K562 (cell line): ENCODE measurements around the gene CGB3. TPM values are rescaled to one million over a fixed set of nuclear protein-coding genes. Genes with fewer than 3 reads are reported as not detected.
A peak's percentile ranks its signal among the peaks of the same experiment; 100 is the strongest.

Experiments
- ATF1 ChIP-seq, 2 experiments: fragments of 450-650 bp in 1 of 2; IDR thresholded peaks; 2 replicates each; pipeline ENCODE4 v1.6.1; 2016; ENCODE audit warnings: missing compliant biosample characterization in 1 of 2, missing genetic modification characterization in 1 of 2
- BRF2 ChIP-seq: IDR thresholded peaks from 3 replicates; pipeline ENCODE4 v1.6.1; 2011; ENCODE audit warnings: borderline replicate concordance, mild to moderate bottlenecking; ENCODE audit not compliant: insufficient read length, insufficient read depth
- C11orf30 ChIP-seq: fragments of 450-650 bp; IDR thresholded peaks from 2 replicates; pipeline ENCODE4 v1.6.1; 2016; ENCODE audit warnings: low read depth, mild to moderate bottlenecking
- CEBPB ChIP-seq: fragments of 450-650 bp; IDR thresholded peaks from 2 replicates; pipeline ENCODE4 v1.6.1; 2016; ENCODE audit warnings: missing genetic modification characterization, missing compliant biosample characterization
- FOXJ3 ChIP-seq: sonication (generic); formaldehyde crosslinking; IDR thresholded peaks from 2 replicates; pipeline ENCODE4 v1.4.0; 2020; ENCODE audit warnings: mild to moderate bottlenecking, missing genetic modification reagents
- HDGF ChIP-seq: fragments of 450-650 bp; IDR thresholded peaks from 2 replicates; pipeline ENCODE4 v1.6.1; 2016
- RBM34 ChIP-seq: fragments of 200-400 bp; formaldehyde crosslinking; IDR thresholded peaks from 2 replicates; pipeline ENCODE4 v1.6.1; 2018; ENCODE audit warnings: low read length, borderline replicate concordance; ENCODE audit not compliant: insufficient read depth
- RFX1 ChIP-seq: fragments of 450-650 bp; IDR thresholded peaks from 2 replicates; pipeline ENCODE4 v1.6.1; 2016; ENCODE audit warnings: mild to moderate bottlenecking, moderate library complexity
- TEAD4 ChIP-seq, 2 experiments: sonication (generic) in 1 of 2; formaldehyde crosslinking in 1 of 2; IDR thresholded peaks; 2 replicates each; pipeline versions ENCODE4 v1.6.1 to v1.8.0; 2012 to 2022; ENCODE audit warnings: borderline replicate concordance in 1 of 2, inconsistent platforms in 1 of 2, low read length in 1 of 2, mild to moderate bottlenecking in 1 of 2, missing genetic modification reagents in 1 of 2
- XRCC4 ChIP-seq: IDR thresholded peaks from one replicate; pipeline ENCODE4 v1.6.1; 2011; ENCODE audit not compliant: insufficient read depth, insufficient read length; ENCODE audit errors: extremely low read depth
- YY1 ChIP-seq, 3 experiments: IDR thresholded peaks; 2 replicates each; pipeline ENCODE4 v1.6.1; 2011; ENCODE audit warnings: low read length in 2 of 3, mild to moderate bottlenecking in 2 of 3, moderate library complexity in 2 of 3, borderline replicate concordance in 1 of 3, control low read depth in 1 of 3, low read depth in 1 of 3; ENCODE audit not compliant: insufficient read depth in 3 of 3, insufficient replicate concordance in 2 of 3, control insufficient read depth in 1 of 3, insufficient read length in 1 of 3; ENCODE audit errors: extremely low read depth in 1 of 3
- ZC3H8 ChIP-seq: fragments of 450-650 bp; IDR thresholded peaks from 2 replicates; pipeline ENCODE4 v1.6.1; 2017
- polyA plus RNA-seq, 8 experiments: library from polyadenylated mRNA; depleted of rRNA in 4 of 8; stranded (reverse) in 5 of 8; unstranded in 3 of 8; fragments of >200 nt; fragmentation: Nextera tagmentation in 2 of 8; fragmentation: Illumina TruSeq in 1 of 8; extraction: Ambion mirVana in 2 of 8; extraction: Trizol in 1 of 8; gene quantifications; 2 replicates each; pipeline versions ENCODE4 v1.2.1 to v1.2.3, GENCODE V29; 2011 to 2014; ENCODE audit warnings: inconsistent platforms in 1 of 8, missing spikeins in 1 of 8
- total RNA-seq, 7 experiments: library from RNA; depleted of rRNA in 6 of 7; stranded (reverse); fragments of >200 nt in 6 of 7; fragmentation: Illumina TruSeq in 2 of 7; extraction: Trizol in 2 of 7; gene quantifications; 2 replicates each; pipeline versions ENCODE4 v1.2.1 to v1.2.3, GENCODE V29; 2011 to 2021; ENCODE audit warnings: low replicate concordance in 1 of 7
- TF ChIP-seq, protein P1 (sequence below): fragments of 250-450 bp; sonication (Bioruptor Pico); IDR thresholded peaks from 2 replicates; pipeline ENCODE4 v1.6.1; 2021; ENCODE audit warnings: mild to moderate bottlenecking
- TF ChIP-seq, protein P2 (sequence below): sonication (generic); formaldehyde crosslinking; IDR thresholded peaks from 2 replicates; pipeline ENCODE4 v1.8.0; 2023; ENCODE audit warnings: missing genetic modification reagents, mild to moderate bottlenecking, borderline replicate concordance
- TF ChIP-seq, protein P3 (sequence below): sonication (generic); formaldehyde crosslinking; IDR thresholded peaks from 2 replicates; pipeline ENCODE4 v1.8.0; 2023; ENCODE audit warnings: mild to moderate bottlenecking, missing genetic modification reagents

Gene CGB3
- total and polyA plus RNA-seq, 9 of the 15 experiments (the other 6 are each of a cell fraction or from before 2014, with no cell fraction given) = not detected

DNA sequence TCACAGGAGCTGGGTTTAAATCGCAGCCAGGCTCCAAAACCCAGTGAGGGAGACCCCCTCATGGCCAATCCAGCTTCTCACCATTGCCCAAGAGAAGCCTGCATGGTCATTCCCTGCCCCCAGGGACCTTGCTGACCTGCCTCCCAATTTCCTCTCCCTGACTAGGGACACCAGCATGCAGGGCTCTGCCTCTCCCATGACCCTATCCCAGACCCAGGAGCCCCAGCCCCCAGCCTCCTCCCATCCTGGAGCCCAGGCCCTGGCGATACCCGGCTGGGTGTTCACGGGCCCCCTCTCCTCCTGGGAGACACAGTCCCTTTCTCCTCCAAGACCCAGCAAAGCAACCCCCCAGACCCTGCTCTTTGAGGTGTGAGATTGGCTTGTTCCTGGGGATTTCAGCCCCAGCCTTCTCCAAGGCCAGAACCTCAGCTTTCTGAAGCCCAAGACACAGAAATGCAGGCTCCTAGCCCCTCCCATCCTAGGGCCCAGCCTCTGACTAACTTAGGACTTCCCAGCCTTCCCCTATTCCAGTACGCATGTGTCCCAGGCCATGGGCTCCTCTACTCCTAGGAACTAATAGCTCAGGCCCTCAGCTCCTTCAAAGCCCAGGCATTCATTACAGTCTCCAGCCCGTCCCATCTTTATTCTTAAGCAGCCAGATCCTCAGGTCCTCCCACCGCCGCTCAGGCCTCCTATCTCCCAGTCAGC is 32.1 kb downstream of the CGB3 start (continued):
- TF ChIP-seq CEBPB (no peak), XRCC4 (no peak), YY1 (IDR thresholded peaks at IDR 0.05; ENCODE audit: borderline replicate concordance in 1 of 3, control insufficient read depth in 1 of 3, extremely low read depth in 1 of 3, insufficient read depth in 3 of 3, insufficient read length in 1 of 3, insufficient replicate concordance in 2 of 3, low read depth in 1 of 3, low read length in 2 of 3) (peak in 1 of 3 experiments; percentile 12), RFX1 (no peak), HDGF (no peak), ATF1 (CRISPR knock-in tag; IDR thresholded peaks at IDR 0.05) (no peak), ATF1 (tag; IDR thresholded peaks at IDR 0.05) (no peak), RBM34 (no peak), BRF2 (no peak), C11orf30 (no peak), FOXJ3 (CRISPR knock-in tag) (no peak), TEAD4 (IDR thresholded peaks at IDR 0.05; ENCODE audit: low read length) (no peak), TEAD4 (CRISPR knock-in tag; IDR thresholded peaks at IDR 0.05; ENCODE audit: borderline replicate concordance) (no peak), ZC3H8 (no peak)
- TF ChIP-seq, protein P1, sequence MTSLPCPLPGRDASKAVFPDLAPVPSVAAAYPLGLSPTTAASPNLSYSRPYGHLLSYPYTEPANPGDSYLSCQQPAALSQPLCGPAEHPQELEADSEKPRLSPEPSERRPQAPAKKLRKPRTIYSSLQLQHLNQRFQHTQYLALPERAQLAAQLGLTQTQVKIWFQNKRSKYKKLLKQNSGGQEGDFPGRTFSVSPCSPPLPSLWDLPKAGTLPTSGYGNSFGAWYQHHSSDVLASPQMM (CRISPR knock-in tag) = no peak
- TF ChIP-seq, protein P2, sequence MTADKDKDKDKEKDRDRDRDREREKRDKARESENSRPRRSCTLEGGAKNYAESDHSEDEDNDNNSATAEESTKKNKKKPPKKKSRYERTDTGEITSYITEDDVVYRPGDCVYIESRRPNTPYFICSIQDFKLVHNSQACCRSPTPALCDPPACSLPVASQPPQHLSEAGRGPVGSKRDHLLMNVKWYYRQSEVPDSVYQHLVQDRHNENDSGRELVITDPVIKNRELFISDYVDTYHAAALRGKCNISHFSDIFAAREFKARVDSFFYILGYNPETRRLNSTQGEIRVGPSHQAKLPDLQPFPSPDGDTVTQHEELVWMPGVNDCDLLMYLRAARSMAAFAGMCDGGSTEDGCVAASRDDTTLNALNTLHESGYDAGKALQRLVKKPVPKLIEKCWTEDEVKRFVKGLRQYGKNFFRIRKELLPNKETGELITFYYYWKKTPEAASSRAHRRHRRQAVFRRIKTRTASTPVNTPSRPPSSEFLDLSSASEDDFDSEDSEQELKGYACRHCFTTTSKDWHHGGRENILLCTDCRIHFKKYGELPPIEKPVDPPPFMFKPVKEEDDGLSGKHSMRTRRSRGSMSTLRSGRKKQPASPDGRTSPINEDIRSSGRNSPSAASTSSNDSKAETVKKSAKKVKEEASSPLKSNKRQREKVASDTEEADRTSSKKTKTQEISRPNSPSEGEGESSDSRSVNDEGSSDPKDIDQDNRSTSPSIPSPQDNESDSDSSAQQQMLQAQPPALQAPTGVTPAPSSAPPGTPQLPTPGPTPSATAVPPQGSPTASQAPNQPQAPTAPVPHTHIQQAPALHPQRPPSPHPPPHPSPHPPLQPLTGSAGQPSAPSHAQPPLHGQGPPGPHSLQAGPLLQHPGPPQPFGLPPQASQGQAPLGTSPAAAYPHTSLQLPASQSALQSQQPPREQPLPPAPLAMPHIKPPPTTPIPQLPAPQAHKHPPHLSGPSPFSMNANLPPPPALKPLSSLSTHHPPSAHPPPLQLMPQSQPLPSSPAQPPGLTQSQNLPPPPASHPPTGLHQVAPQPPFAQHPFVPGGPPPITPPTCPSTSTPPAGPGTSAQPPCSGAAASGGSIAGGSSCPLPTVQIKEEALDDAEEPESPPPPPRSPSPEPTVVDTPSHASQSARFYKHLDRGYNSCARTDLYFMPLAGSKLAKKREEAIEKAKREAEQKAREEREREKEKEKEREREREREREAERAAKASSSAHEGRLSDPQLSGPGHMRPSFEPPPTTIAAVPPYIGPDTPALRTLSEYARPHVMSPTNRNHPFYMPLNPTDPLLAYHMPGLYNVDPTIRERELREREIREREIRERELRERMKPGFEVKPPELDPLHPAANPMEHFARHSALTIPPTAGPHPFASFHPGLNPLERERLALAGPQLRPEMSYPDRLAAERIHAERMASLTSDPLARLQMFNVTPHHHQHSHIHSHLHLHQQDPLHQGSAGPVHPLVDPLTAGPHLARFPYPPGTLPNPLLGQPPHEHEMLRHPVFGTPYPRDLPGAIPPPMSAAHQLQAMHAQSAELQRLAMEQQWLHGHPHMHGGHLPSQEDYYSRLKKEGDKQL (CRISPR knock-in tag) = 0 out of 2 replicates have a peak, but pooled peaks have one; percentile 21
- TF ChIP-seq, protein P3, sequence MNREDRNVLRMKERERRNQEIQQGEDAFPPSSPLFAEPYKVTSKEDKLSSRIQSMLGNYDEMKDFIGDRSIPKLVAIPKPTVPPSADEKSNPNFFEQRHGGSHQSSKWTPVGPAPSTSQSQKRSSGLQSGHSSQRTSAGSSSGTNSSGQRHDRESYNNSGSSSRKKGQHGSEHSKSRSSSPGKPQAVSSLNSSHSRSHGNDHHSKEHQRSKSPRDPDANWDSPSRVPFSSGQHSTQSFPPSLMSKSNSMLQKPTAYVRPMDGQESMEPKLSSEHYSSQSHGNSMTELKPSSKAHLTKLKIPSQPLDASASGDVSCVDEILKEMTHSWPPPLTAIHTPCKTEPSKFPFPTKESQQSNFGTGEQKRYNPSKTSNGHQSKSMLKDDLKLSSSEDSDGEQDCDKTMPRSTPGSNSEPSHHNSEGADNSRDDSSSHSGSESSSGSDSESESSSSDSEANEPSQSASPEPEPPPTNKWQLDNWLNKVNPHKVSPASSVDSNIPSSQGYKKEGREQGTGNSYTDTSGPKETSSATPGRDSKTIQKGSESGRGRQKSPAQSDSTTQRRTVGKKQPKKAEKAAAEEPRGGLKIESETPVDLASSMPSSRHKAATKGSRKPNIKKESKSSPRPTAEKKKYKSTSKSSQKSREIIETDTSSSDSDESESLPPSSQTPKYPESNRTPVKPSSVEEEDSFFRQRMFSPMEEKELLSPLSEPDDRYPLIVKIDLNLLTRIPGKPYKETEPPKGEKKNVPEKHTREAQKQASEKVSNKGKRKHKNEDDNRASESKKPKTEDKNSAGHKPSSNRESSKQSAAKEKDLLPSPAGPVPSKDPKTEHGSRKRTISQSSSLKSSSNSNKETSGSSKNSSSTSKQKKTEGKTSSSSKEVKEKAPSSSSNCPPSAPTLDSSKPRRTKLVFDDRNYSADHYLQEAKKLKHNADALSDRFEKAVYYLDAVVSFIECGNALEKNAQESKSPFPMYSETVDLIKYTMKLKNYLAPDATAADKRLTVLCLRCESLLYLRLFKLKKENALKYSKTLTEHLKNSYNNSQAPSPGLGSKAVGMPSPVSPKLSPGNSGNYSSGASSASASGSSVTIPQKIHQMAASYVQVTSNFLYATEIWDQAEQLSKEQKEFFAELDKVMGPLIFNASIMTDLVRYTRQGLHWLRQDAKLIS (CRISPR knock-in tag) = 0 out of 2 replicates have a peak, but pooled peaks have one; percentile 4
